ENCODE results near the gene STK33.
"Not testable (repeated sequence)": the region's sequence is repeated elsewhere in the genome, so short reads cannot be mapped to it uniquely, and the experiment has no call there.

Gene STK33

DNA sequence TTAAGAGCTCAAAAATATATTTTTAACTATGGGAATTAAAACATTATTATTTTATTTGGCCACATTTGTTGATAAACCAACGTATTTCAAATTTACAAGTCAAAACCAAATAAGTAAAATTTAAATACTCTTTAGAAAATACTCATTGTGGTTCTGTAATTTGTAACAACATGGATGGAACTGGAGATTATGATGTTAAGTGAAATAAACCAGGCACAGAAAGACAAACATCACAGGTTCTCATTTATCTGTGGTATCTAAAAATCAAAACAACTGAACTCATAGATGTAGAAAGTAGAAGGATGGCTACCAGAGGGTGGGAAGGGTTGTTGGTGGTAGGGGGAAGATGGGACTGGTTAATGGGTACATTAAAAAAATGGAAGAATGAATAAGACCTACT, 50.8 kb downstream of the STK33 start:
- no peak for DNase-seq (ENCODE audit: low read depth in 2 of 2)

GRCh38 chr11:8541448-8541847, 52.6 kb downstream of the STK33 start:
- no peak for DNase-seq (ENCODE audit: low read depth in 2 of 2)

GRCh38 chr11:8533332-8533731, 60.7 kb downstream of the STK33 start:
- DNase-seq (ENCODE audit: low read depth in 2 of 2) = no peak

GRCh38 chr11:8532475-8532874, 61.6 kb downstream of the STK33 start:
- no peak for DNase-seq (ENCODE audit: low read depth in 2 of 2)

- DNase-seq (ENCODE audit: low read depth in 2 of 2) = no peak
Observed at GRCh38 chr11:8531982-8532381, 62.0 kb downstream of the STK33 start.

DNA sequence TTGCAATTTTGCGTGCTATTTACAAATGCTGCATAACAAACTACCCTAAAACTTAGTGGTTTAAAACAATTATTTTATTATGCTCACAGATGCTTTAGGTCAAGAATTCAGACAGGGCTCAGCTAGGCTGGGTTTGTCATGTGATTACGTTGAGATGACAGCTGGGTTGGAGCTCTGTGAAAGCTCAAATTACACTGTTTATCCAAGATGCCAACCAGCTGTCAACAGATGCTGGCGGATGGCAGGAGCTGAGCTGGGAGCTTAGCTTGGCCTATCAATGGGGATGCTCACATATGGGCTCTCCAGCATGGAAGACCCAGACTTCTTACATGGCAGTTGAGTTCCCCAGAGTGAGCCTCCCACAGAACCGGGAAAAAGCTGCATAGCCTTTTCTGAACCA, 62.7 kb downstream of the STK33 start:
- DNase-seq (ENCODE audit: low read depth in 2 of 2) = no peak

GRCh38 chr11:8527939-8528338, 66.1 kb downstream of the STK33 start:
- no peak for DNase-seq (ENCODE audit: low read depth in 2 of 2)

DNA sequence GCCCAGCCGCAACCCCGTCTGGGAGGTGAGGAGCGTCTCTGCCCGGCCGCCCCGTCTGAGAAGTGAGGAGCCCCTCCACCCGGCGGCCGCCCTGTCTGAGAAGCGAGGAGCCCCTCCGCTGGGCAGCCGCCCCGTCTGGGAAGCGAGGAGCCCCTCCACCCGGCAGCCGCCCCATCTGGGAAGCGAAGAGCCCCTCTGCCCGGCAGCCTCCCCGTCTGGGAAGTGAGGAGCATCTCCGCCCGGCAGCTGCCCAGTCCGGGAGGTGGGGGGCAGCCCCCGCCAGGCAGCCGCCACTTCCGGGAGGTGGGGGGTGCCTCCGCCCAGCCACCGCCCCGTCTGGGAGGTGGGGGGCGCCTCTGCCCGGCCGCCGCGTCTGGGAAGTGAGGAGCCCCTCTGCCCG, 70.6 kb downstream of the STK33 start:
- DNase-seq (ENCODE audit: low read depth in 2 of 2) = no peak

DNA sequence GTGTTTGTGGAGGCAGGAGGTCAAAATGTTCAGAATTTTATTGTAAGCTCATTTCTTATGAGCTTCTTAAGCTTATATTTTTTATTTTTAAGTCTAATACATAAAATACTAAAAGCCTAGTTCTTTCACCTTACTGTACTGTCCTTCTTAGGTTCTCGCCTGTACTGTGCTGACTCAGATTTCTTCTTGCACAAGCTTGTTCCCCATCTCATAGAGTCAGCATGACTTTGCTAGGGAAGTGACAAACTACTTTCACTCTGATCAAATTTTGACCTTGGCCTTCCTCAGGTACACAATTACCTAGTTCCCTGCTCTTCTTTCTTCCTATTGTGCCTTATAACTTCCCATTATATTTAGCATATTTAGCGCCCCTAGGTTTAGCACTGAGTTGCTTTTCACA, 81.5 kb downstream of the STK33 start:
- DNase-seq (ENCODE audit: low read depth in 2 of 2) = no peak

DNA sequence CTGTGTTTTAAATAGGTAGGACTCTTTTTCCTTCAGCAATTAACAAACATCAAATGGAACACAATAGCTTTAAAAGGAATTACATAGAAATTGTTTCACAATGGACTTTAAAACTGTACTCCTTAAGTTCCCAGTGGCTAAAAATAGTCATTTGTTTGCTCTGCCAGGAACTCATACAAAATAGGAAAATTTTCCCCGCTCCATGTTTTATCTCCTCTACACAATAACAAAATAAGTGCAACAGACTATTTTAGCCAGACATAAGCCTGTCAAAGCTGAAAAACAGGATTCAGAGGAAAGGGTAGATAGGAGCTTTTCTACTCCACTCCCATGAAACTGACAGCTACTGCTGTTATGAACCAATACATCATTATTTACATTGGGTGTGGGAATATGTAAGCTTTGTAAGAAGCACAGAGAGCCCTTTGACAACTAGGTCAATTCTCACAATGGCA, 90.1 kb downstream of the STK33 start:
- DNase-seq (ENCODE audit: low read depth in 2 of 2) = no peak

DNA sequence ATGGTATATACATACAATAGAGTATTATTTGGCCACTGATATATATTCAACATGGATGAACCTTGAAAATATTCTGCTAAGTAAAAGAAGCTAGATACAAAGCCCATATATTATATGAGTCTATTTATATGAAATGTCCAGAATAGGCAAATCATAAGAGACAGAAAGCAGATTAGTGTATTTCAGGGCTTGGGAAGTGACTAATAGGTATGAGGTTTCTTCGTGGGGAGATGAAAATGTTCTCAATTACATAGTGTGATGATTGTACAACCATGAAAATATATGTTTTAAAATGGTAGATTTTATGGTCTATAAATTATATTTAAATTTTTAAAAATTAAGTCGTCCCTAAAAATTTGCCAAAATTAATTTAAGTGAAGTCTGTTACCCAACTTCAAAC, 92.2 kb downstream of the STK33 start:
- DNase-seq (ENCODE audit: low read depth in 2 of 2) = no peak

DNA sequence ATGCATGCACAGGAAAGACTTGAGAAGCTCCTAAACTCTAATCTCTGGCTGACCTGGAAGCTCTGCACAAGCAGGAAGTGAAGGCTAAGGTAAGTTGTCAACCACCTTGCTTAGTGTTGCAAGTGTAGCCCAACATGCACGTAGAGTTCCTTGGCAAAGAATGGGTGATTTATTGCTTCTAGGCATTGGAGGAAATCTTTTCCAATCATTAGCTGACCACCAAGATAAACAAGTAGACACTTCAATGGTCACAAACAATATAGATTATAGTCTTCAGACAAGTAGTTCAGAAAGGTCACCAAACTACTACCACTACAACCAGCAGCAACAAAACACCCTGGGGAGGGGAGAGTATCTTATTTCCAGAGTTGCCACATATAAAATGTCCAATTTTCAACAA, 105.6 kb downstream of the STK33 start:
- DNase-seq (ENCODE audit: low read depth in 2 of 2) = no peak

DNA sequence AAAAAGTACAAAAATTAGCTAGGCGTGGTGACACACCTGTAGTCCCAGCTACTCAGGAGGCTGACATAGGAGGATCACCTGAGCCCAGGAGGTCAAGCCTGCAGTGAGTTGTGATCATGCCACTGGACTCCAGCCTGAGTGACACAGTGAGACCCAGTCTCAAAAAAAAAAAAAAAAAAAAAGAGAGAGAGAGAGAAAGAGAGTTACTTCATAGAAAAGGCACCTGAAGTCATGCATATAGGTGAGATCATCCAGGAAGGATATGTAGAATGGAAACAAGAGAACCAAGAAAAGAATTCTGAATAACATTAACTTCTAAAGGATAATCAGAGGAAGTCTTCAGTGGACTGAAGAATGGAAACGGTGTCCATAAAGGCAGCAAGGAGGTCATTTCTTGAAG, 106.8 kb downstream of the STK33 start:
- no peak for DNase-seq (ENCODE audit: low read depth in 2 of 2)

GRCh38 chr11:8484251-8484650, 109.8 kb downstream of the STK33 start:
- DNase-seq (ENCODE audit: low read depth in 2 of 2) = no peak

- no peak for DNase-seq (ENCODE audit: low read depth in 2 of 2)
Observed at GRCh38 chr11:8480858-8481257, 113.2 kb downstream of the STK33 start.

DNA sequence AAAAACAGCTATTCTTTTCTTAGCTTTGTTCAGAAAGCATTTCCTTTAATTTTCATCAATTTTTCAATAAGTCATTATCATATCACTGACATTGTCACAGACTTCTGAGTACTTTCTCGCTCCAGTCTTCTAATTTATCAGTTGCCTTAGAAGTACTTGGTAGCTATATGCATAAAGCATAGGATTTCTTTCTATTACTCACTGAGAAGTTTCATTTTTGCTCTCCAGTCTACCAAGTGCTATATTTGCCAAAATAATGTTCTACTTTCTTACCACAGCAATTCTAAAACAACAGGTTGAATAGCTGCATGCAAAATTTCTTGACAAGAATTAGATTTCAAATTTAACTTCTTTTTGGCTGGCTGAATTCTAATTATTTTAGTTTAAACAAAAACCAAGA, 116.3 kb downstream of the STK33 start:
- DNase-seq (ENCODE audit: low read depth in 2 of 2) = no peak

DNA sequence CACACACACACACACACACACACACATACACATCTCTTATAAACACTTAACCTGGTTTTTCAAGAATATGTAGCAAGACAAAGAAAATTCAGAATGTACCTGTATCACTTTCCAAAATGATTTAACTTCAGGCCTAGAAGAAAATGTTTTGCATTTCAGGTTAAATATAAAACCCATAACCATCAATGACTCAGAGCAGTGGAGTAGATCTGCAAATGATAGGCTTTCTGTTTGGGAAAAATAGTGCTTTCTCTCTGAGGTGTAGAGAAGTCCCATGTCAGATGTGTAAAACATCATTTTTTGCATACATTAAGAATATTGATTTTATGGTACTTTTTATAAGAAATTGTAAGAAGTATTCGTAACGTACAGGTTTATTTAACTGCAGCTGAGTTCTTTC, 116.9 kb downstream of the STK33 start:
- DNase-seq (ENCODE audit: low read depth in 2 of 2) = no peak

DNA sequence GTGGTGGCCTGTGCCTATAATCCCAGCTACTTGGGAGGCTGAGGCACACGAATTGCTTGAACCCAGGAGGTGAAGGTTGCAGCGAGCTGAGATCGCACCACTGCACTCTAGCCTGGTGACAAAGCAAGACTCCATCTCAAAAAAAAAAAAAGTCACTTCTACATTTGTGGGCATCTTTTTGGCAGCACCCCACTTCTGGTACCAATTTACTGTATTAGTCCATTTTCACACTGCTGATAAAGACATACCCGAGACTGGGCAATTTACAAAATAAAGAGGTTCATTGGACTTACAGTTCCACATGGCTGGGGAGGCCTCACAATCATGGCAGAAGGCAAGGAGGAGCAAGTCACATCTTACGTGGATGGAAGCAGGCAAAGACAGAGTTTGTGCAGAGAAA, 126.2 kb downstream of the STK33 start:
- DNase-seq (ENCODE audit: low read depth in 2 of 2) = not testable (repeated sequence)

GRCh38 chr11:8467356-8467755, 126.7 kb downstream of the STK33 start:
- DNase-seq (ENCODE audit: low read depth in 2 of 2) = not testable (repeated sequence)

DNA sequence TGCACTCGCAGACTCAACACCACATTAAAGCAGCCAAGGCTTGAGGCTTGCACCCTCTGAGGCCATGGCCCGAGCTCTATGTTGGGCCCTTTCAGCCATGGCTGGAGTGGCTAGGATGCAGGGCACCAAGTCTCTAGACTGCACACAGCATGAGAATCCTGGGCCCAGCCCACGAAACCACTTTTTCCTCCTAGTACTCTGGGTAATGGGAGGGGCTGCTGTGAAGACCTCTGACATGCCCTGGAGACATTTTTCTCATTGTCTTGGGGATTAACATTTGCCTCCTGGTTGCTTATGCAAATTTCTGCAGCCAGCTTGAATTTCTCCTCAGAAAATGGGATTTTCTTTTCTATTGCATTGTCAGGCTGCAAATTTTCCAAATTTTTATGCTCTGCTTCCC, 127.1 kb downstream of the STK33 start:
- not testable (repeated sequence) for DNase-seq (ENCODE audit: low read depth in 2 of 2)

DNA sequence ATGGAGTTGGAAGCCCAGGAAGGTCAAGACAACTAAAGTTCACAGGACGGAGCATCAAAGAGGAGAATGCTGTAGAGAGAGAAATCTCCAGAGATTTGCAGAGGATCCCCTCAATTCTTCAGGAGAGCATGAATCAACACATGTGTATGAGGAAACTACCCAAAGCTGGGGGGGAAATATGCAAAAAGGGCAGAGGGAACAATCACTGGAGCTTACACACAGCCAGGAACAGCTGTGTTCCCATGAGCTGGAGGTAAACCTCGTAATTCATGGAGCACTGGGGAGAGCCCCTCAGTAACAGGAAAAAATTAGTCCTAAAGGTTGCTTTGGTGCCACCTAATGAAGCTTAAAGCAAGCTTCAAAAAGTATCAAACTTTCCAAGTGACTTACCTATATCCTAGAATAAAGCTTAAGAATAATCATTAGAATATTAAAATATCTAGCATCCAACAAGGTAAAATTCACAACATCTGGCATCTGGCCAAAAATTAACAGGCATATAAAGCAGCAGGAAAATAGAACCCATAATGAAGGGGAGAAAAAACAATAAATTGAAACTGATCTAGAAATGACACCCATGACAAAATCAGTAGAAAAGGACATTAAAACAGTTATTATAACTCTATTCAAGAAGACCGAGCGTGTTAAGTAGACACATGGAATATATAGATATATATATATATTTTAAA, 134.2 kb downstream of the STK33 start:
- DNase-seq (ENCODE audit: low read depth in 2 of 2) = no peak

DNA sequence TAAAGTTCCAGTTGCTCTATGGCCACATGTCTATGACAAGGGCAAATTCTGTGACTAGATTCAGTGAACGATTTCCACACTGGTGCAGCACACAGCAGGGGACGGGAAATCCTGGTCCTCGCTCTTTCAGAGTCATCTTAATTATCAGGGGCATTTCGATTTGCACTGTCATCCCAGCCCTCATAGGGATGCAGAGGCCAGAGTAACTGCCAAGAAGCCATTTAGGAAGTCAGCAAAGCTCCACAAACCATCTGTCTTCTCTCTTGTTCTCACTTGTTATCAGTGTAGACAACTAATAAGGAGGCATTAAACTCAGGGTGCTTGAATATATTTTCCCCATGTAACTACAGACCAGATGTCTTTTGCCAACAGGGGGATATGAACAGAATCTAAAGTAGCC, 151.7 kb downstream of the STK33 start:
- no peak for DNase-seq (ENCODE audit: low read depth in 2 of 2)

DNA sequence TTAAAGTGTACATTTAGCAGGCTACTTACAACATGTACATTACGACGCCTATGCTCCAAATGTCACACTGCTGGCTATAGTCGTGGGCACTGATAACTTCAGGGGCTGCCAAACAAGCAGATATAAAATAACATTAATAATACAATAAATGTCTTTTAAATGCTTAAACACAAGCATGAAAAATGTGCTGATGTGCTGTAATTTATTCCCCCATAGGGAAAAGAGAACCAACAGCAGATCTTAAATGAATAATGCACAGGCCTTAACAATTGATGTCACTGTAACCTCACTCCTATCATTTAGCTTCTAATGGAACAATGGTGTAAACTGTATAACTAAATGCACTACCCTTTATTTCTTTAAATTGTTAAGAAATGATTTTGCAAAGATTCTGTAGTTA, 153.4 kb downstream of the STK33 start:
- DNase-seq (ENCODE audit: low read depth in 2 of 2) = no peak

DNA sequence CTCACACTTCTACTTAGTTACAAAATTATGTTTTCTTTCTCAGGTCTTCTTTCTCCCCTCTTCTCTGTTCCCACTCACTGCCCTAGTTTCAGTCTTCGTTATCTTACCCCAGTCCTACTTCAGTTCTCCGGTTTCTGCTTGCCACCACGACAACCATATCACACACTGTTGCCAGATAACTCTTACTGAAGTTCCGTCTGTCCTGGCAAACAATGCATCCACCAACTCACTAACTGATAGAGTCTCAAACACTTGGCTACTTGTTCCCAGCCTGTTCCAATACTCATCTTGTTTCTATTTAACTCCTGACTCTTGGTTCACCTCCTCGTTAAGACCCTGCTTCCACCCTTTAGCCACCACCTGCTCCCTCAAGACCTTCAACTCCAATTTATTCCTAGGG, 164.5 kb downstream of the STK33 start:
- no peak for DNase-seq (ENCODE audit: low read depth in 2 of 2)

Measured in stimulated activated CD8-positive, alpha-beta memory T cell treated with anti-CD3 and anti-CD28 coated beads, Interleukin-2, amount 100 ng/mL, for 1 hour (primary cell).